SK-N-SH (cell line): ENCODE data around the gene SHD.

Experiments used
- EZH2phosphoT487 ChIP-seq: fragments of 200-600 bp; sonication (generic); IDR thresholded peaks from 2 replicates; pipeline ENCODE4 v1.6.1; 2017; ENCODE audit warnings: low read depth, mixed run types, mild to moderate bottlenecking, antibody characterized with exemption, moderate library complexity, borderline replicate concordance
- GABPA ChIP-seq: IDR thresholded peaks from 2 replicates; pipeline ENCODE4 v1.4.0; 2012; ENCODE audit warnings: low read depth, mild to moderate bottlenecking
- GATA2 ChIP-seq: sonication (generic); formaldehyde crosslinking; IDR thresholded peaks from 2 replicates; pipeline ENCODE4 v1.5.0; 2020; ENCODE audit warnings: mild to moderate bottlenecking, missing genetic modification reagents
- JUND ChIP-seq: IDR thresholded peaks from 2 replicates; pipeline ENCODE4 v1.4.0; 2012
- MEF2A ChIP-seq: IDR thresholded peaks from 2 replicates; pipeline ENCODE4 v1.4.0; 2012; ENCODE audit warnings: low read depth, borderline replicate concordance
- POLR2AphosphoS5 ChIP-seq: IDR thresholded peaks from 2 replicates; pipeline ENCODE4 v1.6.1; 2012; ENCODE audit warnings: low read depth, low read length
- SIN3A ChIP-seq: IDR thresholded peaks from 2 replicates; pipeline ENCODE4 v1.6.1; 2012; ENCODE audit warnings: low read depth, mild to moderate bottlenecking, low read length, moderate library complexity, borderline replicate concordance
- YY1 ChIP-seq: IDR thresholded peaks from 2 replicates; pipeline ENCODE4 v1.4.0; 2012; ENCODE audit warnings: low read depth, mild to moderate bottlenecking
- TF ChIP-seq, protein P1 (sequence below): IDR thresholded peaks from 2 replicates; pipeline ENCODE4 v1.4.0; 2012; ENCODE audit warnings: low read depth
- TF ChIP-seq, protein P2 (sequence below): fragments of 200-600 bp; sonication (generic); IDR thresholded peaks from 2 replicates; pipeline ENCODE4 v1.6.1; 2017; ENCODE audit warnings: antibody characterized with exemption, mild to moderate bottlenecking, moderate library complexity
- TF ChIP-seq, protein P3 (sequence below): IDR thresholded peaks from 2 replicates; pipeline ENCODE4 v1.6.1; 2012; ENCODE audit warnings: mild to moderate bottlenecking, low read depth, low read length, moderate library complexity
- TF ChIP-seq, protein P4 (sequence below): IDR thresholded peaks from 2 replicates; pipeline ENCODE4 v1.4.0; 2012; ENCODE audit warnings: low read depth, borderline replicate concordance
- TF ChIP-seq, protein P5 (sequence below): fragments of 150-350 bp; IDR thresholded peaks from 2 replicates; pipeline ENCODE4 v1.6.1; 2017; ENCODE audit warnings: antibody characterized with exemption, low read length, low read depth, borderline replicate concordance

DNA sequence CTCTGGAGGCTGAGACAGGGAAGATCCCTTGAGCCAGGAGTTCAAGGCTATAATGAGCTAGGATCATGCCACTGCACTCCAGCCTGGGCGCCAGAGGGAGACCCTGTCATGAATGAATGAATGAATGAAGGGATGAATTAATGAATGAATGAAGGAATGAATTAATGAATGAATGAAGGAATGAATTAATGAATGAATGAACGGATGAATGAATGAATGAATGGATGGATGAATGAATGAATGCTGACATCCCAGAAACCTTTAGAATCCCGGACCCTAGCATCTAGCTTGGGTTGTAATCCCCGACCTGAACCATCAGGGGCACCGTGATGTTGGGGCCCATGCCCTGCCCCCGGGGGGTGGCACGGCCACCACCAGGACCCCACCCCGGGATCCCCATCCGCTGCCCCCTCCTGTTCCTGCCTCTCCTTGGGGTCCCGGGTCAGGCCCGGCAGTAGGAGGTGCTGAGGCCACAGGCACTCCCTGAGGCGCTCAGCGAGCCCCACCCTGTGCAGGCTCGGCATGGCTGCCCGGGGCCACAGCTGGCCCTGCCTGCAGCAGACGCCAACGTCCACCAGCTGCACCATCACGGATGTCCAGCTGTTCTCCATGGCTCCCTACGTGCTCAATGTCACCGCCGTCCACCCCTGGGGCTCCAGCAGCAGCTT is 46.3 kb upstream of the SHD start:
- no peak for TF ChIP-seq EZH2phosphoT487
- TF ChIP-seq GATA2 = no peak
- no peak for TF ChIP-seq POLR2AphosphoS5
- TF ChIP-seq, protein P1, sequence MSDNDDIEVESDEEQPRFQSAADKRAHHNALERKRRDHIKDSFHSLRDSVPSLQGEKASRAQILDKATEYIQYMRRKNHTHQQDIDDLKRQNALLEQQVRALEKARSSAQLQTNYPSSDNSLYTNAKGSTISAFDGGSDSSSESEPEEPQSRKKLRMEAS = no peak
- TF ChIP-seq JUND = no peak
- TF ChIP-seq, protein P2, sequence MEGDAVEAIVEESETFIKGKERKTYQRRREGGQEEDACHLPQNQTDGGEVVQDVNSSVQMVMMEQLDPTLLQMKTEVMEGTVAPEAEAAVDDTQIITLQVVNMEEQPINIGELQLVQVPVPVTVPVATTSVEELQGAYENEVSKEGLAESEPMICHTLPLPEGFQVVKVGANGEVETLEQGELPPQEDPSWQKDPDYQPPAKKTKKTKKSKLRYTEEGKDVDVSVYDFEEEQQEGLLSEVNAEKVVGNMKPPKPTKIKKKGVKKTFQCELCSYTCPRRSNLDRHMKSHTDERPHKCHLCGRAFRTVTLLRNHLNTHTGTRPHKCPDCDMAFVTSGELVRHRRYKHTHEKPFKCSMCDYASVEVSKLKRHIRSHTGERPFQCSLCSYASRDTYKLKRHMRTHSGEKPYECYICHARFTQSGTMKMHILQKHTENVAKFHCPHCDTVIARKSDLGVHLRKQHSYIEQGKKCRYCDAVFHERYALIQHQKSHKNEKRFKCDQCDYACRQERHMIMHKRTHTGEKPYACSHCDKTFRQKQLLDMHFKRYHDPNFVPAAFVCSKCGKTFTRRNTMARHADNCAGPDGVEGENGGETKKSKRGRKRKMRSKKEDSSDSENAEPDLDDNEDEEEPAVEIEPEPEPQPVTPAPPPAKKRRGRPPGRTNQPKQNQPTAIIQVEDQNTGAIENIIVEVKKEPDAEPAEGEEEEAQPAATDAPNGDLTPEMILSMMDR = no peak
- TF ChIP-seq, protein P3, sequence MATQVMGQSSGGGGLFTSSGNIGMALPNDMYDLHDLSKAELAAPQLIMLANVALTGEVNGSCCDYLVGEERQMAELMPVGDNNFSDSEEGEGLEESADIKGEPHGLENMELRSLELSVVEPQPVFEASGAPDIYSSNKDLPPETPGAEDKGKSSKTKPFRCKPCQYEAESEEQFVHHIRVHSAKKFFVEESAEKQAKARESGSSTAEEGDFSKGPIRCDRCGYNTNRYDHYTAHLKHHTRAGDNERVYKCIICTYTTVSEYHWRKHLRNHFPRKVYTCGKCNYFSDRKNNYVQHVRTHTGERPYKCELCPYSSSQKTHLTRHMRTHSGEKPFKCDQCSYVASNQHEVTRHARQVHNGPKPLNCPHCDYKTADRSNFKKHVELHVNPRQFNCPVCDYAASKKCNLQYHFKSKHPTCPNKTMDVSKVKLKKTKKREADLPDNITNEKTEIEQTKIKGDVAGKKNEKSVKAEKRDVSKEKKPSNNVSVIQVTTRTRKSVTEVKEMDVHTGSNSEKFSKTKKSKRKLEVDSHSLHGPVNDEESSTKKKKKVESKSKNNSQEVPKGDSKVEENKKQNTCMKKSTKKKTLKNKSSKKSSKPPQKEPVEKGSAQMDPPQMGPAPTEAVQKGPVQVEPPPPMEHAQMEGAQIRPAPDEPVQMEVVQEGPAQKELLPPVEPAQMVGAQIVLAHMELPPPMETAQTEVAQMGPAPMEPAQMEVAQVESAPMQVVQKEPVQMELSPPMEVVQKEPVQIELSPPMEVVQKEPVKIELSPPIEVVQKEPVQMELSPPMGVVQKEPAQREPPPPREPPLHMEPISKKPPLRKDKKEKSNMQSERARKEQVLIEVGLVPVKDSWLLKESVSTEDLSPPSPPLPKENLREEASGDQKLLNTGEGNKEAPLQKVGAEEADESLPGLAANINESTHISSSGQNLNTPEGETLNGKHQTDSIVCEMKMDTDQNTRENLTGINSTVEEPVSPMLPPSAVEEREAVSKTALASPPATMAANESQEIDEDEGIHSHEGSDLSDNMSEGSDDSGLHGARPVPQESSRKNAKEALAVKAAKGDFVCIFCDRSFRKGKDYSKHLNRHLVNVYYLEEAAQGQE = no peak
- no peak for TF ChIP-seq YY1
- no peak for TF ChIP-seq MEF2A
- no peak for TF ChIP-seq SIN3A
- no peak for TF ChIP-seq GABPA
- TF ChIP-seq, protein P4, sequence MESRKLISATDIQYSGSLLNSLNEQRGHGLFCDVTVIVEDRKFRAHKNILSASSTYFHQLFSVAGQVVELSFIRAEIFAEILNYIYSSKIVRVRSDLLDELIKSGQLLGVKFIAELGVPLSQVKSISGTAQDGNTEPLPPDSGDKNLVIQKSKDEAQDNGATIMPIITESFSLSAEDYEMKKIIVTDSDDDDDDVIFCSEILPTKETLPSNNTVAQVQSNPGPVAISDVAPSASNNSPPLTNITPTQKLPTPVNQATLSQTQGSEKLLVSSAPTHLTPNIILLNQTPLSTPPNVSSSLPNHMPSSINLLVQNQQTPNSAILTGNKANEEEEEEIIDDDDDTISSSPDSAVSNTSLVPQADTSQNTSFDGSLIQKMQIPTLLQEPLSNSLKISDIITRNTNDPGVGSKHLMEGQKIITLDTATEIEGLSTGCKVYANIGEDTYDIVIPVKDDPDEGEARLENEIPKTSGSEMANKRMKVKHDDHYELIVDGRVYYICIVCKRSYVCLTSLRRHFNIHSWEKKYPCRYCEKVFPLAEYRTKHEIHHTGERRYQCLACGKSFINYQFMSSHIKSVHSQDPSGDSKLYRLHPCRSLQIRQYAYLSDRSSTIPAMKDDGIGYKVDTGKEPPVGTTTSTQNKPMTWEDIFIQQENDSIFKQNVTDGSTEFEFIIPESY = no peak
- TF ChIP-seq, protein P5, sequence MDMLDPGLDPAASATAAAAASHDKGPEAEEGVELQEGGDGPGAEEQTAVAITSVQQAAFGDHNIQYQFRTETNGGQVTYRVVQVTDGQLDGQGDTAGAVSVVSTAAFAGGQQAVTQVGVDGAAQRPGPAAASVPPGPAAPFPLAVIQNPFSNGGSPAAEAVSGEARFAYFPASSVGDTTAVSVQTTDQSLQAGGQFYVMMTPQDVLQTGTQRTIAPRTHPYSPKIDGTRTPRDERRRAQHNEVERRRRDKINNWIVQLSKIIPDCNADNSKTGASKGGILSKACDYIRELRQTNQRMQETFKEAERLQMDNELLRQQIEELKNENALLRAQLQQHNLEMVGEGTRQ = no peak
